OCI-LY7 (cell line): ENCODE results near the gene KLHL1.

Experiments
- CTCF ChIP-seq: fragments of 200-600 bp; sonication (generic); conservative IDR thresholded peaks from 2 replicates; pipeline ENCODE4 v1.5.1; 2014; ENCODE audit warnings: mild to moderate bottlenecking, antibody characterized with exemption, low read length, moderate library complexity, mixed read lengths
- EZH2phosphoT487 ChIP-seq: fragments of 200-600 bp; sonication (generic); IDR thresholded peaks from 2 replicates; pipeline ENCODE4 v1.6.1; 2018; ENCODE audit warnings: low read depth, borderline replicate concordance, mild to moderate bottlenecking, mixed run types, antibody characterized with exemption, low read length, moderate library complexity, mixed read lengths

DNA sequence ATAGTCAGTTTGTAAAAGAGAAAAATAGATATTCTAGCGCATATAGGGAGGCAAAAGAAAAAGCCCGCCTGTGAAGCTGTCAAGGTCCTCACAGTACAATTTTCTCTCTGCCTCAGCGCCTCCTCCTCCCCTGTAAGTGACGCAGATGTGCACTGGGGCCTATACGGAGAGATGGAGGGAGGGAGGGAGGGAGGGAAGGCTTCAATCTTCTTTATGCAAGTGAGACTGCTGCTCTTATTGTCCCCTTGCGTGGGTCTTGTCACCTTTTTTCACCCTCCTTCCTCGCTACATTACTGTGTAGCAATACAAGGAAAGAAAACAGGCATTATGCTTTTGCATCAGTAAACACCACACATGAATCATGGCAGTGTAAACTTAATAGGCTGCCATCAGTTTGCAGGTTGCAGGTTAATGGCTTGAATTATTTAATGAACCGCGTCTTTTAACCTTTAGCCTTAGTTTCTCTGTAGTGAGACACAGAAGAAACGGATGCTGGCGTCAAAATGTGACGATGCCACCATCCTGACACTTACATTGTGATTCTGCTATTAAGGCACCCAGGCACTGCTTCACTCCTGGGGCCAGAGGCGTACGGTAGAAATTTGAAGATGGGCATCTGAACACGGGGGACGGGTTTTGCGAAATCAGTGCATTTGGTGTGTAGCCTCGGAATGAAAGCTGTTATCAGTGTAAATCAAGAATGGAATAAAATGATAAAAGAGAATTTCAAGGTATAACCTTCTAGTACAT, at the start of gene KLHL1:
- TF ChIP-seq CTCF, result no peak
- no peak for TF ChIP-seq EZH2phosphoT487
